ENCODE data around the gene WDFY4.

Gene WDFY4

DNA sequence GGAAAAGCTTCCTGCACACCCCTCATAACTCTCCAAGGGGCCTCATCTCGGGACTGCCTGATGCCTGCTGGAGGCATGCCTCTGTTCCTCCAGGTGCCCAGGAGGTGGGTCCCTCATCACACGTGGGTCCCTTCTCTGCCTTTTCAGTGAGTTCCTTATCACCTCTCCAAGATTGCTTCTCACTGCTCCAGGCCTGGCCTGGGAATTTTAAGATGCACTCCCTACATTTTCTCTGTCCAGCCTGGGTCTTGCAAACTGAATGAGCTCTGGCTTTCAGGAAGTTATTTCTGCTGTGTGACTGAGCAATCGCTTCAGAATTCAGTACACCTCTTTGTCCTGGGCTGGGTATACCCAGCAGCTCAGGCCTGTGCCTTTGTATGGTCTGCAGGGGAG, 211.1 kb downstream of the WDFY4 start:
- Histone ChIP-seq H3K27me3 (ENCODE audit: low read depth) (no peaks in the 10 kb centered on the region), H3K9me3 (no peaks in the 10 kb centered on the region), H3K36me3 (replicated peaks) (no peaks in the 10 kb centered on the region), H3K4me1 (no peaks in the 10 kb centered on the region), H3K4me3 (no peak overlapping the region)
- in situ Hi-C loops (cut with MboI; ENCODE audit: low sequenced_read_pairs), result no loop called here
- DNase-seq (ENCODE audit: low spot score in 2 of 2), result no peak

GRCh38 chr10:48896756-48897440, 212.2 kb downstream of the WDFY4 start:
- H3K36me3 ChIP-seq (replicated peaks), result no peaks in the 10 kb centered on the region
- no peaks in the 10 kb centered on the region for H3K4me1 ChIP-seq
- no peaks in the 10 kb centered on the region for H3K9me3 ChIP-seq
- no peak overlapping the region for H3K4me3 ChIP-seq
- in situ Hi-C loops (cut with MboI; ENCODE audit: low sequenced_read_pairs), result no loop called here
- DNase-seq (ENCODE audit: low spot score in 2 of 2), result no peak
- H3K27me3 ChIP-seq (ENCODE audit: low read depth), result no peaks in the 10 kb centered on the region

GRCh38 chr10:48897441-48897790, 212.7 kb downstream of the WDFY4 start:
- Histone ChIP-seq H3K4me1 (no peaks in the 10 kb centered on the region), H3K27me3 (ENCODE audit: low read depth) (no peaks in the 10 kb centered on the region), H3K9me3 (no peaks in the 10 kb centered on the region), H3K4me3 (no peak overlapping the region), H3K36me3 (replicated peaks) (no peaks in the 10 kb centered on the region)
- in situ Hi-C loops (cut with MboI; ENCODE audit: low sequenced_read_pairs), result no loop called here
- DNase-seq (ENCODE audit: low spot score in 2 of 2), result no peak

GRCh38 chr10:48898426-48898825, 213.8 kb downstream of the WDFY4 start:
- H3K4me1 ChIP-seq, result no peaks in the 10 kb centered on the region
- no peaks in the 10 kb centered on the region for H3K36me3 ChIP-seq (replicated peaks)
- in situ Hi-C loops (cut with MboI; ENCODE audit: low sequenced_read_pairs), result no loop called here

GRCh38 chr10:48899781-48900180, 215.1 kb downstream of the WDFY4 start:
- no peaks in the 10 kb centered on the region for H3K36me3 ChIP-seq (replicated peaks)
- DNase-seq (ENCODE audit: low spot score in 2 of 2), result no peak
- no peaks in the 10 kb centered on the region for H3K4me1 ChIP-seq
- in situ Hi-C loops (cut with MboI; ENCODE audit: low sequenced_read_pairs), result no loop called here
- no peaks in the 10 kb centered on the region for H3K27me3 ChIP-seq (ENCODE audit: low read depth)
- no peak overlapping the region for H3K4me3 ChIP-seq
- no peaks in the 10 kb centered on the region for H3K9me3 ChIP-seq

More at GRCh38 chr10:48898426-48898825, 213.8 kb downstream of the WDFY4 start:
- Histone ChIP-seq H3K27me3 (ENCODE audit: low read depth) (no peaks in the 10 kb centered on the region), H3K4me3 (no peak overlapping the region), H3K9me3 (no peaks in the 10 kb centered on the region)
- no peak for DNase-seq (ENCODE audit: low spot score in 2 of 2)

DNA sequence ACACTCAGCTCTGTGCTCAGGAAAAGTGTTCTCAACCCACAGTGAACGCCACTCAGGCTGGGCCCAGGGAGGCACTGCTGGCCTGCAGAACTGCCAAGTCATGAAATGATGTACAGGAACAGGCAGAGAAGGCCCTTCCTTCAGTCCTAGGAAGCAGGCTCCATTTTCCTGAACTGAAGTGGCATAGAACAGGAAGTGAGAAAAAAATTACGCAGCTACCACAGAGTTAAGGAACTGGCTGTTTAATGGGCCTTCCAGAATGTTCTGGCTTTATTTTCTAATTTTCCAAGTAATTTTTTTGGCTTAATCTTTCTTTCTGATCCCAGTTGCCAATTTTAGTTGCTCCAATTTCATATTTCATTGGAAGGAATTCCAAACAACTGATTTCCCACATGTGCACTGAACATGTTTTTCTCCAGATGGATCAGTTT, 215.7 kb downstream of the WDFY4 start:
- Histone ChIP-seq H3K27me3 (ENCODE audit: low read depth) (no peaks in the 10 kb centered on the region), H3K4me3 (no peak overlapping the region), H3K9me3 (no peaks in the 10 kb centered on the region), H3K36me3 (replicated peaks) (no peaks in the 10 kb centered on the region), H3K4me1 (no peaks in the 10 kb centered on the region)
- in situ Hi-C loops (cut with MboI; ENCODE audit: low sequenced_read_pairs), result no loop called here
- no peak for DNase-seq (ENCODE audit: low spot score in 2 of 2)

- no peaks in the 10 kb centered on the region for H3K9me3 ChIP-seq
- no peaks in the 10 kb centered on the region for H3K36me3 ChIP-seq (replicated peaks)
- DNase-seq (ENCODE audit: low spot score in 2 of 2), result no peak
- H3K4me1 ChIP-seq, result no peaks in the 10 kb centered on the region
- H3K4me3 ChIP-seq, result no peak overlapping the region
- in situ Hi-C loops (cut with MboI; ENCODE audit: low sequenced_read_pairs), result no loop called here
- no peaks in the 10 kb centered on the region for H3K27me3 ChIP-seq (ENCODE audit: low read depth)
Measured at GRCh38 chr10:48901319-48901718, 216.6 kb downstream of the WDFY4 start.

DNA sequence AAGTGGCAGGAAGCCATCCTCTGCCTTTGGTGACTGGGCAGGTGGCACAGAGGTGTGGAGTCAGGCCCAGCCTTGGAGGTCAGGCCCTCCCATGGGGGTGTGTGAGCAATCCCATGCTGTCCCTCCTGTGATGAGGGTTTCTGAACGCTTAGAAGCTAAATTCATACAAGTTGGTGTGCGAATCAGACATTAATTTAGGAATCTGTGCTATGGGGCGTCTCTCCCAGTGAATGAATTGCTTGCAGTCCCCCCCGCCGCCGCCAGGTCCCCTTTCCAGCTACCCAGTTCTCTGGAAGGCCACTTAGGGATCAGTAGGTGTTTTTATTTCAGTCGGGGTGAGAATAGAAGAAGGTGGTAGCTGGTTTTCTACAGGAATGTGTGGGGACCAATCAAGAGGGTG, 217.4 kb downstream of the WDFY4 start:
- Histone ChIP-seq H3K36me3 (replicated peaks) (no peaks in the 10 kb centered on the region), H3K9me3 (no peaks in the 10 kb centered on the region), H3K27me3 (ENCODE audit: low read depth) (no peaks in the 10 kb centered on the region), H3K4me3 (no peak overlapping the region), H3K4me1 (no peaks in the 10 kb centered on the region)
- in situ Hi-C loops (cut with MboI; ENCODE audit: low sequenced_read_pairs), result no loop called here
- DNase-seq (ENCODE audit: low spot score in 2 of 2), result no peak

GRCh38 chr10:48903151-48903550, 218.5 kb downstream of the WDFY4 start:
- Histone ChIP-seq H3K4me3 (no peak overlapping the region), H3K4me1 (no peaks in the 10 kb centered on the region), H3K27me3 (ENCODE audit: low read depth) (no peaks in the 10 kb centered on the region), H3K9me3 (no peaks in the 10 kb centered on the region), H3K36me3 (replicated peaks) (no peaks in the 10 kb centered on the region)
- DNase-seq (ENCODE audit: low spot score in 2 of 2), result no peak
- in situ Hi-C loops (cut with MboI; ENCODE audit: low sequenced_read_pairs), result no loop called here

- DNase-seq (ENCODE audit: low spot score in 2 of 2), result no peak
- no peak overlapping the region for H3K4me3 ChIP-seq
- H3K4me1 ChIP-seq, result no peaks in the 10 kb centered on the region
- no peaks in the 10 kb centered on the region for H3K9me3 ChIP-seq
- H3K36me3 ChIP-seq (replicated peaks), result no peaks in the 10 kb centered on the region
- no peaks in the 10 kb centered on the region for H3K27me3 ChIP-seq (ENCODE audit: low read depth)
- in situ Hi-C loops (cut with MboI; ENCODE audit: low sequenced_read_pairs), result no loop called here
Measured at GRCh38 chr10:48904861-48905260, 220.2 kb downstream of the WDFY4 start.

- no peak overlapping the region for H3K4me3 ChIP-seq
- in situ Hi-C loops (cut with MboI; ENCODE audit: low sequenced_read_pairs), result no loop called here
- no peaks in the 10 kb centered on the region for H3K4me1 ChIP-seq
- no peaks in the 10 kb centered on the region for H3K36me3 ChIP-seq (replicated peaks)
- no peaks in the 10 kb centered on the region for H3K27me3 ChIP-seq (ENCODE audit: low read depth)
- DNase-seq (ENCODE audit: low spot score in 2 of 2), result no peak
- H3K9me3 ChIP-seq, result no peaks in the 10 kb centered on the region
Measured at GRCh38 chr10:48905311-48905710, 220.6 kb downstream of the WDFY4 start.

GRCh38 chr10:48906841-48907240, 222.2 kb downstream of the WDFY4 start:
- no peaks in the 10 kb centered on the region for H3K36me3 ChIP-seq (replicated peaks)
- H3K4me3 ChIP-seq, result no peak overlapping the region
- in situ Hi-C loops (cut with MboI; ENCODE audit: low sequenced_read_pairs), result no loop called here
- no peaks in the 10 kb centered on the region for H3K27me3 ChIP-seq (ENCODE audit: low read depth)
- no peak for DNase-seq (ENCODE audit: low spot score in 2 of 2)
- no peaks in the 10 kb centered on the region for H3K9me3 ChIP-seq
- H3K4me1 ChIP-seq, result no peaks in the 10 kb centered on the region

- in situ Hi-C loops (cut with MboI; ENCODE audit: low sequenced_read_pairs), result no loop called here
- H3K36me3 ChIP-seq (replicated peaks), result no peaks in the 10 kb centered on the region
- H3K4me1 ChIP-seq, result no peaks in the 10 kb centered on the region
- no peak overlapping the region for H3K4me3 ChIP-seq
- no peaks in the 10 kb centered on the region for H3K9me3 ChIP-seq
- no peak for DNase-seq (ENCODE audit: low spot score in 2 of 2)
- H3K27me3 ChIP-seq (ENCODE audit: low read depth), result no peaks in the 10 kb centered on the region
Measured at GRCh38 chr10:48907730-48908129, 223.1 kb downstream of the WDFY4 start.

DNA sequence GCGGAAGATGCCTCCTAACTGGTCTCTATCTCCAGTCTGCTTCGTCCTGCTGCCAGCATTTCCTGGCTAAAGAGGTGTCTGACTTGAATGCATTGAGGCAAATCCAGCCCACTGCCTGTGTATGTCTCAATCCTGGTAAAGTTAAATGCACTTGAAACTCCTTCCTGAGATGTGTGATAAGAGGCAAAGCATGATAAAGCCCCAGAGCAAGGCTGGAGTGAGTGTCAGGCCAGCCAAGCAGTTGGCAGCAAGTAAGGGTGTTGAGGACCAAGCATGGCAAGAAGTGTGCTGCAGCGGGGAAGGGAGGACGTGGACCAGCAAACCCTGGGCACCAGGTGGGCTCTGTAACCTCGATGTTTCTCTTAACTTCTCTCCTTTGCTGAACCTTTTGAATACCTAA, 225.9 kb downstream of the WDFY4 start:
- Histone ChIP-seq H3K36me3 (replicated peaks) (no peaks in the 10 kb centered on the region), H3K27me3 (ENCODE audit: low read depth) (no peaks in the 10 kb centered on the region), H3K4me1 (no peaks in the 10 kb centered on the region), H3K4me3 (no peak overlapping the region), H3K9me3 (no peaks in the 10 kb centered on the region)
- DNase-seq (ENCODE audit: low spot score in 2 of 2), result no peak
- in situ Hi-C loops (cut with MboI; ENCODE audit: low sequenced_read_pairs), result no loop called here

DNA sequence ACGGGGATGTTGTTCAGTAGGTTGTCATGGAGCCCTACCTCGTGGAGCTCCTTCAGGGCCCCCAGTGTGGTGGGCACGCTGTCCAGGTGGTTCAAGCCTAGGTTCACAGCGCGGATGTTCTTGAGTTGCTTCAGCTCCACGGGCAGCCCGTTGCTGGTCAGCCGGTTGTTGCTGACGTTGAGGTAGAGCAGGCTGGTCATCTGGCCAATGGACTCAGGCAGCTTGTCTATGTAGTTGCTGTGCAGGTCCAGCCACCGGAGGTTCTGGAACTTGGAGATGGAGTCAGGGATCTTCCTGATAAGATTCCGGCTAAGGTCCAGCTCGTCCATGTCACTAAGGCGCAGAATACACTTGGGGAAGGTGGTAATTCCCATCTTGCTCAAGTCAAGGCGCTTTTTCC, 229.0 kb downstream of the WDFY4 start:
- H3K27me3 ChIP-seq (ENCODE audit: low read depth), result no peaks in the 10 kb centered on the region
- H3K36me3 ChIP-seq (replicated peaks), result no peaks in the 10 kb centered on the region
- no peak for DNase-seq (ENCODE audit: low spot score in 2 of 2)
- no peak overlapping the region for H3K4me3 ChIP-seq
- in situ Hi-C loops (cut with MboI; ENCODE audit: low sequenced_read_pairs), result no loop called here
- no peaks in the 10 kb centered on the region for H3K9me3 ChIP-seq
- no peaks in the 10 kb centered on the region for H3K4me1 ChIP-seq

Measured in HAP-1 (cell line).